Measurements from ENCODE around the gene SLC6A6. TPM values are rescaled to one million over a fixed set of nuclear protein-coding genes. Genes with fewer than 3 reads are reported as not detected.

The SLC6A6 gene
- total and polyA plus RNA-seq, 4 donors, result 14.3 to 19.7 (median 16.9) TPM

GRCh38 chr3:14379843-14380242, 22.6 kb upstream of the SLC6A6 start:
- 98% methylated on average over 8 of the region's 10 CpGs for WGBS (ENCODE audit: insufficient coverage)
- no peak for DNase-seq (ENCODE audit: low read depth in 4 of 6, low spot score in 6 of 6)

GRCh38 chr3:14386254-14386653, 16.2 kb upstream of the SLC6A6 start:
- no peaks in the 10 kb centered on the region for H3K4me1 ChIP-seq (ENCODE audit: control insufficient read depth, insufficient read depth, low read length)
- no peak overlapping the region for H3K27ac ChIP-seq (ENCODE audit: low read depth, low read length)
- H3K9me3 ChIP-seq (ENCODE audit: control insufficient read depth, insufficient read depth, low read length), result no peaks in the 10 kb centered on the region
- no peak overlapping the region for H3K4me3 ChIP-seq (ENCODE audit: low read depth, low read length)
- no peaks in the 10 kb centered on the region for H3K36me3 ChIP-seq (ENCODE audit: control insufficient read depth, insufficient read depth, low read length)
- H3K27me3 ChIP-seq (ENCODE audit: control insufficient read depth, insufficient read depth, low read length), result no peaks in the 10 kb centered on the region
- no peak for DNase-seq (ENCODE audit: low read depth in 4 of 6, low spot score in 6 of 6)
- 73% methylated on average over 9 of the region's 9 CpGs for WGBS (ENCODE audit: insufficient coverage)

More at GRCh38 chr3:14379843-14380242, 22.6 kb upstream of the SLC6A6 start:
- no peak overlapping the region for H3K27ac ChIP-seq (ENCODE audit: low read depth, low read length)
- no peaks in the 10 kb centered on the region for H3K27me3 ChIP-seq (ENCODE audit: control insufficient read depth, insufficient read depth, low read length)
- peaks cover under 1% of the 10 kb centered on the region for H3K4me1 ChIP-seq (ENCODE audit: control insufficient read depth, insufficient read depth, low read length)
- H3K4me3 ChIP-seq (ENCODE audit: low read depth, low read length), result no peak overlapping the region
- H3K36me3 ChIP-seq (ENCODE audit: control insufficient read depth, insufficient read depth, low read length), result no peaks in the 10 kb centered on the region
- H3K9me3 ChIP-seq (ENCODE audit: control insufficient read depth, insufficient read depth, low read length), result no peaks in the 10 kb centered on the region

GRCh38 chr3:14388201-14388600, 14.2 kb upstream of the SLC6A6 start:
- Histone ChIP-seq H3K4me3 (ENCODE audit: low read depth, low read length) (no peak overlapping the region), H3K4me1 (ENCODE audit: control insufficient read depth, insufficient read depth, low read length) (no peaks in the 10 kb centered on the region), H3K36me3 (ENCODE audit: control insufficient read depth, insufficient read depth, low read length) (no peaks in the 10 kb centered on the region), H3K9me3 (ENCODE audit: control insufficient read depth, insufficient read depth, low read length) (no peaks in the 10 kb centered on the region), H3K27me3 (ENCODE audit: control insufficient read depth, insufficient read depth, low read length) (no peaks in the 10 kb centered on the region), H3K27ac (ENCODE audit: low read depth, low read length) (no peak overlapping the region)
- WGBS (ENCODE audit: insufficient coverage), result 75% methylated on average over 3 of the region's 5 CpGs
- no peak for DNase-seq (ENCODE audit: low read depth in 4 of 6, low spot score in 6 of 6)

GRCh38 chr3:14389166-14389606, 13.2 kb upstream of the SLC6A6 start:
- Histone ChIP-seq H3K9me3 (ENCODE audit: control insufficient read depth, insufficient read depth, low read length) (no peaks in the 10 kb centered on the region), H3K4me1 (ENCODE audit: control insufficient read depth, insufficient read depth, low read length) (no peaks in the 10 kb centered on the region), H3K36me3 (ENCODE audit: control insufficient read depth, insufficient read depth, low read length) (no peaks in the 10 kb centered on the region), H3K27ac (ENCODE audit: low read depth, low read length) (no peak overlapping the region), H3K27me3 (ENCODE audit: control insufficient read depth, insufficient read depth, low read length) (no peaks in the 10 kb centered on the region), H3K4me3 (ENCODE audit: low read depth, low read length) (no peak overlapping the region)
- DNase-seq (ENCODE audit: low read depth in 4 of 6, low spot score in 6 of 6), result no peak
- 92% methylated on average over 6 of the region's 6 CpGs for WGBS (ENCODE audit: insufficient coverage)

GRCh38 chr3:14389716-14390115, 12.7 kb upstream of the SLC6A6 start:
- whole genome bisulfite sequencing (ENCODE audit: insufficient coverage), result 50% methylated on average over 1 of the region's 5 CpGs
- H3K9me3 ChIP-seq (ENCODE audit: control insufficient read depth, insufficient read depth, low read length), result no peaks in the 10 kb centered on the region
- no peak overlapping the region for H3K27ac ChIP-seq (ENCODE audit: low read depth, low read length)
- no peaks in the 10 kb centered on the region for H3K27me3 ChIP-seq (ENCODE audit: control insufficient read depth, insufficient read depth, low read length)
- no peak overlapping the region for H3K4me3 ChIP-seq (ENCODE audit: low read depth, low read length)
- no peaks in the 10 kb centered on the region for H3K36me3 ChIP-seq (ENCODE audit: control insufficient read depth, insufficient read depth, low read length)
- H3K4me1 ChIP-seq (ENCODE audit: control insufficient read depth, insufficient read depth, low read length), result no peaks in the 10 kb centered on the region
- no peak for DNase-seq (ENCODE audit: low read depth in 4 of 6, low spot score in 6 of 6)

GRCh38 chr3:14391033-14391432, 11.4 kb upstream of the SLC6A6 start:
- 43% methylated on average over 4 of the region's 4 CpGs for WGBS (ENCODE audit: insufficient coverage)
- Histone ChIP-seq H3K4me1 (ENCODE audit: control insufficient read depth, insufficient read depth, low read length) (no peaks in the 10 kb centered on the region), H3K36me3 (ENCODE audit: control insufficient read depth, insufficient read depth, low read length) (no peaks in the 10 kb centered on the region), H3K9me3 (ENCODE audit: control insufficient read depth, insufficient read depth, low read length) (no peaks in the 10 kb centered on the region), H3K4me3 (ENCODE audit: low read depth, low read length) (no peak overlapping the region), H3K27me3 (ENCODE audit: control insufficient read depth, insufficient read depth, low read length) (no peaks in the 10 kb centered on the region), H3K27ac (ENCODE audit: low read depth, low read length) (no peak overlapping the region)
- peak in 2 of 6 donors; percentile 48 to 53 for DNase-seq (ENCODE audit: low read depth in 4 of 6, low spot score in 6 of 6)

- H3K4me3 ChIP-seq (ENCODE audit: low read depth, low read length), result no peak overlapping the region
These were observed 10.2 kb upstream of the SLC6A6 start for GRCh38 chr3:14392231-14392630.

GRCh38 chr3:14392803-14393319, 9.5 kb upstream of the SLC6A6 start:
- Histone ChIP-seq H3K9me3 (ENCODE audit: control insufficient read depth, insufficient read depth, low read length) (no peaks in the 10 kb centered on the region), H3K36me3 (ENCODE audit: control insufficient read depth, insufficient read depth, low read length) (no peaks in the 10 kb centered on the region), H3K4me3 (ENCODE audit: low read depth, low read length) (no peak overlapping the region), H3K27me3 (ENCODE audit: control insufficient read depth, insufficient read depth, low read length) (no peaks in the 10 kb centered on the region), H3K27ac (ENCODE audit: low read depth, low read length) (no peak overlapping the region), H3K4me1 (ENCODE audit: control insufficient read depth, insufficient read depth, low read length) (peaks cover 8% of the 10 kb centered on the region)
- 71% methylated on average over 3 of the region's 7 CpGs for WGBS (ENCODE audit: insufficient coverage)
- no peak for DNase-seq (ENCODE audit: low read depth in 4 of 6, low spot score in 6 of 6)

More at GRCh38 chr3:14392231-14392630, 10.2 kb upstream of the SLC6A6 start:
- WGBS (ENCODE audit: insufficient coverage), result 69% methylated on average over 3 of the region's 4 CpGs
- no peaks in the 10 kb centered on the region for H3K36me3 ChIP-seq (ENCODE audit: control insufficient read depth, insufficient read depth, low read length)
- H3K9me3 ChIP-seq (ENCODE audit: control insufficient read depth, insufficient read depth, low read length), result no peaks in the 10 kb centered on the region
- H3K4me1 ChIP-seq (ENCODE audit: control insufficient read depth, insufficient read depth, low read length), result peaks cover 2% of the 10 kb centered on the region
- no peak overlapping the region for H3K27ac ChIP-seq (ENCODE audit: low read depth, low read length)
- no peak for DNase-seq (ENCODE audit: low read depth in 4 of 6, low spot score in 6 of 6)
- no peaks in the 10 kb centered on the region for H3K27me3 ChIP-seq (ENCODE audit: control insufficient read depth, insufficient read depth, low read length)

GRCh38 chr3:14393440-14394106, 8.8 kb upstream of the SLC6A6 start:
- DNase-seq (ENCODE audit: low read depth in 4 of 6, low spot score in 6 of 6), result no peak
- H3K4me3 ChIP-seq (ENCODE audit: low read depth, low read length), result no peak overlapping the region
- no peaks in the 10 kb centered on the region for H3K9me3 ChIP-seq (ENCODE audit: control insufficient read depth, insufficient read depth, low read length)
- H3K36me3 ChIP-seq (ENCODE audit: control insufficient read depth, insufficient read depth, low read length), result no peaks in the 10 kb centered on the region
- H3K4me1 ChIP-seq (ENCODE audit: control insufficient read depth, insufficient read depth, low read length), result peaks cover 9% of the 10 kb centered on the region
- 82% methylated on average over 7 of the region's 9 CpGs for WGBS (ENCODE audit: insufficient coverage)
- no peaks in the 10 kb centered on the region for H3K27me3 ChIP-seq (ENCODE audit: control insufficient read depth, insufficient read depth, low read length)
- no peak overlapping the region for H3K27ac ChIP-seq (ENCODE audit: low read depth, low read length)

- DNase-seq (ENCODE audit: low read depth in 4 of 6, low spot score in 6 of 6), result peak in 1 of 6 donors; percentile 25
- H3K27ac ChIP-seq (ENCODE audit: low read depth, low read length), result no peak overlapping the region
- 57% methylated on average over 5 of the region's 5 CpGs for WGBS (ENCODE audit: insufficient coverage)
These were observed 6.2 kb upstream of the SLC6A6 start for GRCh38 chr3:14396031-14396692.

More at GRCh38 chr3:14396031-14396692, 6.2 kb upstream of the SLC6A6 start:
- no peaks in the 10 kb centered on the region for H3K36me3 ChIP-seq (ENCODE audit: control insufficient read depth, insufficient read depth, low read length)
- H3K4me3 ChIP-seq (ENCODE audit: low read depth, low read length), result no peak overlapping the region
- peaks cover 12% of the 10 kb centered on the region for H3K4me1 ChIP-seq (ENCODE audit: control insufficient read depth, insufficient read depth, low read length)
- no peaks in the 10 kb centered on the region for H3K9me3 ChIP-seq (ENCODE audit: control insufficient read depth, insufficient read depth, low read length)
- H3K27me3 ChIP-seq (ENCODE audit: control insufficient read depth, insufficient read depth, low read length), result no peaks in the 10 kb centered on the region
